Caco-2 (cell line): ENCODE data around the gene SEC16B. TPM values are rescaled to one million over a fixed set of nuclear protein-coding genes. Genes with fewer than 3 reads are reported as not detected.

Experiments used
- BruUV-seq: library from RNA; stranded (reverse); fragments of 400-500 nt; replicated peaks from 2 replicates; lab custom pipeline; 2021; lab: Mats Ljungman, UMichigan
- CTCF ChIA-PET: fragments of 300-600 bp; sonication (Branson Sonifier 250); formaldehyde crosslinking; loops from one replicate; lab custom pipeline; 2022; ENCODE audit warnings: antibody characterized with exemption; lab: Charles Lee
- POLR2A ChIA-PET: fragments of 300-600 bp; sonication (Branson Sonifier 250); formaldehyde crosslinking; loops from one replicate; lab custom pipeline; 2022; ENCODE audit warnings: antibody characterized with exemption; lab: Charles Lee
- DNase-seq, 2 experiments: peaks; one replicate each; pipeline versions ENCODE4 v3.0.0 to v3.0.0-alpha.2; 2020 to 2022
- H3K27me3 ChIP-seq: replicated peaks from 2 replicates; pipeline ENCODE4 v1.6.0; 2011; ENCODE audit warnings: low read length; ENCODE audit not compliant: control insufficient read depth, insufficient read depth
- H3K36me3 ChIP-seq: 2 replicates; pipeline ENCODE4 v1.5.1; 2011; ENCODE audit warnings: low read length; ENCODE audit not compliant: control insufficient read depth, insufficient read depth
- H3K4me1 ChIP-seq: fragments of 250-450 bp; sonication (Bioruptor Pico); 2 replicates; pipeline ENCODE4 v1.5.1; 2020; ENCODE audit warnings: mild to moderate bottlenecking
- H3K4me3 ChIP-seq: 2 replicates; pipeline ENCODE4 v1.5.1; 2011; ENCODE audit warnings: low read depth, mild to moderate bottlenecking, control low read depth, low read length
- H3K9me3 ChIP-seq: fragments of 250-450 bp; sonication (Bioruptor Pico); 2 replicates; pipeline ENCODE4 v1.5.1; 2020; ENCODE audit warnings: mild to moderate bottlenecking, moderate library complexity
- H3K27ac Mint-ChIP-seq: one replicate; pipeline ENCODE4 v1.8.0; 2022; ENCODE audit warnings: mixed read lengths; ENCODE audit not compliant: unreplicated experiment
- H3K27me3 Mint-ChIP-seq: one replicate; pipeline ENCODE4 v1.8.0; 2022; ENCODE audit warnings: mixed read lengths; ENCODE audit not compliant: insufficient read depth, unreplicated experiment
- H3K36me3 Mint-ChIP-seq: one replicate; pipeline ENCODE4 v1.8.0; 2022; ENCODE audit warnings: mild to moderate bottlenecking, mixed read lengths; ENCODE audit not compliant: insufficient read depth, unreplicated experiment
- H3K4me1 Mint-ChIP-seq: one replicate; pipeline ENCODE4 v1.8.0; 2022; ENCODE audit warnings: low read depth, mixed read lengths; ENCODE audit not compliant: unreplicated experiment
- H3K4me3 Mint-ChIP-seq: one replicate; pipeline ENCODE4 v1.8.0; 2022; ENCODE audit warnings: mild to moderate bottlenecking, moderate library complexity, mixed read lengths; ENCODE audit not compliant: unreplicated experiment
- H3K9me3 Mint-ChIP-seq: one replicate; pipeline ENCODE4 v1.8.0; 2022; ENCODE audit warnings: mixed read lengths; ENCODE audit not compliant: unreplicated experiment
- intact Hi-C: fragments of 100-400 bp; cut with micrococcal nuclease; formaldehyde crosslinking; loops from one replicate; pipeline ENCODE4 v1.10.0; 2022; ENCODE audit not compliant: unreplicated experiment
- total RNA-seq: library from RNA; stranded (reverse); gene quantifications from 2 replicates; pipeline ENCODE4 v1.2.3, GENCODE V29; 2022
- TF ChIP-seq, protein P1 (sequence below), 2 experiments: fragments of 200-600 bp in 1 of 2; IDR thresholded peaks; 1 replicate in 1 of 2; 2 replicates in 1 of 2; pipeline versions ENCODE4 v1.5.1 to v1.8.0; 2011 to 2022; ENCODE audit warnings: antibody characterized with exemption in 1 of 2, control low read depth in 1 of 2, inconsistent platforms in 1 of 2, low read depth in 1 of 2, low read length in 1 of 2, mild to moderate bottlenecking in 1 of 2, moderate library complexity in 1 of 2; ENCODE audit not compliant: insufficient read depth in 1 of 2, severe bottlenecking in 1 of 2, unreplicated experiment in 1 of 2

Gene SEC16B
- total RNA-seq, 1 experiment from 2014 or later: 0.59 TPM

DNA sequence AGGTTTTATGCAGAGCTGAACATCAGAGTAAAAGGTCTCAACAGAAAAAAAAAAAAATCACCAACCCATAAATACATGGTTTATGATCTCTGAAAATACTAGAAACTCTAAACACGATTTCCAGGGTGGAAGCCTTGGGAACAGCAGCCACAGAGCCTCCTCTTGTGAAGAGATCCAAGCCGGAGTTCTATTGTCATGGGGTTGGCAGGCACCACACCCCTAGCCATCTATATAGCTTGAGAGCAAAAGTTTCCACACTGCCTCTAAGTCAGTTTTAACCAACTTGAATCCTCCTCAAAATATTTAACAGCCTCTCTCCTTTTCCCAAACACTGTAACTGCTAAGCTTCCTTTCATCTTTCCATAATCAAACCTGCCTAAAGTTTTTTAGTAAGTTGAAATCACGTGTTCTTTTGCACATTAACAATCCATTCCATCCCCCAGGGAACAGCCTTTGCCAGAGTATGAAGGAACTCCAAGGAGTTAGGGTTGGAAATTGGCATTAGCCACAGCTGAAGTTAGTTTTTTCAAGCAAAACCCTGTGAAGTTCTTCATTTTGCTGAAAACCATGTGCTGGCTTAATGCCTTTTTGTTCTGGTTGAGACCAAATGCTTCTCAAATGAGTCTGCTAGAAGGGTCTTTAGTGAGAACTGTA lies 13.8 kb upstream of the SEC16B start:
- intact Hi-C loops: no loop called here
- no peaks in the 10 kb centered on the region for H3K4me1 Mint-ChIP-seq
- H3K9me3 Mint-ChIP-seq: peaks cover 10% of the 10 kb centered on the region
- Histone ChIP-seq H3K4me3 (no peak overlapping the region), H3K4me1 (no peaks in the 10 kb centered on the region), H3K27me3 (no peaks in the 10 kb centered on the region), H3K36me3 (no peaks in the 10 kb centered on the region), H3K9me3 (no peaks in the 10 kb centered on the region)
- ChIA-PET CTCF (no interaction called here), POLR2A (no interaction called here)
- no TSS peak for BruUV-seq
- H3K27ac Mint-ChIP-seq: no peak overlapping the region
- peaks cover 14% of the 10 kb centered on the region for H3K27me3 Mint-ChIP-seq
- no peak overlapping the region for H3K4me3 Mint-ChIP-seq
- H3K36me3 Mint-ChIP-seq: no peaks in the 10 kb centered on the region
- DNase-seq: no peak
- TF ChIP-seq, protein P1, sequence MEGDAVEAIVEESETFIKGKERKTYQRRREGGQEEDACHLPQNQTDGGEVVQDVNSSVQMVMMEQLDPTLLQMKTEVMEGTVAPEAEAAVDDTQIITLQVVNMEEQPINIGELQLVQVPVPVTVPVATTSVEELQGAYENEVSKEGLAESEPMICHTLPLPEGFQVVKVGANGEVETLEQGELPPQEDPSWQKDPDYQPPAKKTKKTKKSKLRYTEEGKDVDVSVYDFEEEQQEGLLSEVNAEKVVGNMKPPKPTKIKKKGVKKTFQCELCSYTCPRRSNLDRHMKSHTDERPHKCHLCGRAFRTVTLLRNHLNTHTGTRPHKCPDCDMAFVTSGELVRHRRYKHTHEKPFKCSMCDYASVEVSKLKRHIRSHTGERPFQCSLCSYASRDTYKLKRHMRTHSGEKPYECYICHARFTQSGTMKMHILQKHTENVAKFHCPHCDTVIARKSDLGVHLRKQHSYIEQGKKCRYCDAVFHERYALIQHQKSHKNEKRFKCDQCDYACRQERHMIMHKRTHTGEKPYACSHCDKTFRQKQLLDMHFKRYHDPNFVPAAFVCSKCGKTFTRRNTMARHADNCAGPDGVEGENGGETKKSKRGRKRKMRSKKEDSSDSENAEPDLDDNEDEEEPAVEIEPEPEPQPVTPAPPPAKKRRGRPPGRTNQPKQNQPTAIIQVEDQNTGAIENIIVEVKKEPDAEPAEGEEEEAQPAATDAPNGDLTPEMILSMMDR (IDR thresholded peaks at IDR 0.05; ENCODE audit: insufficient read depth in 1 of 2, low read depth in 1 of 2, low read length in 1 of 2, severe bottlenecking in 1 of 2, unreplicated experiment in 1 of 2): no peak

DNA sequence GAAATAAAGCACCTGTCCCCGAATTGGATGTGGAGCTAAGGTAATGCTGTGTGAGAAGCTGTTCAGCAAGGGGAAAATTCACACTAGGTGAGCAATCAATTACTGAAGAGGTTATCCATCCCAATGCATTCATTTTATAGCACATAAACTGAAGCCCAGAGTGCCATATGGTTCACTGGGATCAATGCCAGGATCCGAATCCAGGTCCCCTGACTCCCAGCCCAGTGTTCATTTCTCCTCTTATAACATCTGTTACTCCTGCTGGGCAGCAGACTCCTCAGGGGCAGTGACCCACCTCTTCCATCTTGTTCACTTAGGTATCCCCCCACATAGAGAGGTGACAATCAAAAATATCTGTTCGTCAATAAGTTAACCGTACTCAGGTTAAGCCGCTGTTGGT lies 13.2 kb upstream of the SEC16B start:
- H3K9me3 Mint-ChIP-seq: peaks cover 5% of the 10 kb centered on the region
- H3K27ac Mint-ChIP-seq: no peak overlapping the region
- Histone ChIP-seq H3K9me3 (no peaks in the 10 kb centered on the region), H3K4me3 (no peak overlapping the region), H3K4me1 (no peaks in the 10 kb centered on the region), H3K27me3 (no peaks in the 10 kb centered on the region), H3K36me3 (no peaks in the 10 kb centered on the region)
- no peak for DNase-seq
- ChIA-PET CTCF (no interaction called here), POLR2A (no interaction called here)
- no peaks in the 10 kb centered on the region for H3K4me1 Mint-ChIP-seq
- TF ChIP-seq, protein P1 (IDR thresholded peaks at IDR 0.05; ENCODE audit: insufficient read depth in 1 of 2, low read depth in 1 of 2, low read length in 1 of 2, severe bottlenecking in 1 of 2, unreplicated experiment in 1 of 2): no peak
- intact Hi-C loops: no loop called here
- no peak overlapping the region for H3K4me3 Mint-ChIP-seq
- no TSS peak for BruUV-seq
- no peaks in the 10 kb centered on the region for H3K36me3 Mint-ChIP-seq
- peaks cover 12% of the 10 kb centered on the region for H3K27me3 Mint-ChIP-seq

DNA sequence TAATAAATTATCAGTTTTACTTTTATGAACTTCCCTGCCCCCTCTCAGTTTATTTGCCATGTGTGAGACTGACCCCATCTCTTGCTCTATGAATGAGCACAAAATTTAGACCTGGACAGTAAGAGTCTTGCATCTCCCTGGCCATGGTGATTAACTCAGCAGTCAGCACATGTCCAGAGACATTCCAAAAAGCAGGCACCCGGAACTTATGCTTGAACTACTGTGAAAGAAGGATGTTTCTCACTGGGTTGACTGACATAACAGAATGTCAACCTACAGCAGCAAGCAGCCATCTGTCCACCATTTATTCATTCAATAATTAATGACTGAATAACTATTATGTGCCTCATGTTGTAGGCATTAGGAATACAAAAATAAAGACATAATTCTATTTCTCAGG lies 11.3 kb upstream of the SEC16B start:
- Histone ChIP-seq H3K4me1 (no peaks in the 10 kb centered on the region), H3K27me3 (no peaks in the 10 kb centered on the region), H3K9me3 (no peaks in the 10 kb centered on the region), H3K36me3 (no peaks in the 10 kb centered on the region), H3K4me3 (no peak overlapping the region)
- Mint-ChIP-seq H3K4me3 (no peak overlapping the region), H3K36me3 (no peaks in the 10 kb centered on the region), H3K9me3 (no peaks in the 10 kb centered on the region), H3K27ac (no peak overlapping the region), H3K4me1 (no peaks in the 10 kb centered on the region), H3K27me3 (peaks cover 11% of the 10 kb centered on the region)
- POLR2A ChIA-PET: no interaction called here
- CTCF ChIA-PET: no interaction called here
- DNase-seq: no peak
- no TSS peak for BruUV-seq
- TF ChIP-seq, protein P1 (IDR thresholded peaks at IDR 0.05; ENCODE audit: insufficient read depth in 1 of 2, low read depth in 1 of 2, low read length in 1 of 2, severe bottlenecking in 1 of 2, unreplicated experiment in 1 of 2): no peak
- intact Hi-C loops: no loop called here
